Measurements from ENCODE around the gene GPC6.

DNA sequence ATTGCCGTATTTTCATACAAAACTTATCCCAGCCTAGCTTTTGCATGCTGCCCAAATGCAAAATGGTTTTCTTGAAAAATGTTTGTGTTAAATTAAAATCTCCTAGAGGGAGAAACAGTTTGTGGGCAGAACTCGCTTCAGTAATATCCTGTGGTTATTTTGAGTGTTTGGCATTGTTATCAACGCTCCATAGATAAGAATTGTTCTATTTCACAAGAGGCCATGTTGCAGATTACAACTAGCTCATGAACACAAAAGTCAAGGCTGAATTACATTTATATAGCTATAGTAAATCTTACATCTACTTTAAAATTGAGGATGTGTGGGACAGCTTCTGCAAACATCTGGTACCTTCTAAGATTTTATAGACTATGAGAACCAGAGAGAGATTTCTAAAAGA is 805.0 kb downstream of the GPC6 start:
- TF ChIP-seq, protein P1, sequence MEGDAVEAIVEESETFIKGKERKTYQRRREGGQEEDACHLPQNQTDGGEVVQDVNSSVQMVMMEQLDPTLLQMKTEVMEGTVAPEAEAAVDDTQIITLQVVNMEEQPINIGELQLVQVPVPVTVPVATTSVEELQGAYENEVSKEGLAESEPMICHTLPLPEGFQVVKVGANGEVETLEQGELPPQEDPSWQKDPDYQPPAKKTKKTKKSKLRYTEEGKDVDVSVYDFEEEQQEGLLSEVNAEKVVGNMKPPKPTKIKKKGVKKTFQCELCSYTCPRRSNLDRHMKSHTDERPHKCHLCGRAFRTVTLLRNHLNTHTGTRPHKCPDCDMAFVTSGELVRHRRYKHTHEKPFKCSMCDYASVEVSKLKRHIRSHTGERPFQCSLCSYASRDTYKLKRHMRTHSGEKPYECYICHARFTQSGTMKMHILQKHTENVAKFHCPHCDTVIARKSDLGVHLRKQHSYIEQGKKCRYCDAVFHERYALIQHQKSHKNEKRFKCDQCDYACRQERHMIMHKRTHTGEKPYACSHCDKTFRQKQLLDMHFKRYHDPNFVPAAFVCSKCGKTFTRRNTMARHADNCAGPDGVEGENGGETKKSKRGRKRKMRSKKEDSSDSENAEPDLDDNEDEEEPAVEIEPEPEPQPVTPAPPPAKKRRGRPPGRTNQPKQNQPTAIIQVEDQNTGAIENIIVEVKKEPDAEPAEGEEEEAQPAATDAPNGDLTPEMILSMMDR (IDR thresholded peaks at IDR 0.05; ENCODE audit: insufficient read depth, low read depth, low read length) = no peak
- TF ChIP-seq EZH2 (IDR thresholded peaks at IDR 0.05; ENCODE audit: insufficient read depth, low read length) = no peak

Measured in astrocyte (in vitro differentiated cells and primary cell).